A673 (cell line): ENCODE results near the gene MYO1E. TPM values are rescaled to one million over a fixed set of nuclear protein-coding genes. Genes with fewer than 3 reads are reported as not detected.

Experiments used
- BruUV-seq: library from RNA; stranded (reverse); fragments of 400-500 nt; replicated peaks from 2 replicates; lab custom pipeline; 2021; lab: Mats Ljungman, UMichigan
- CTCF ChIA-PET: fragments of 300-600 bp; sonication (Branson Sonifier 250); formaldehyde crosslinking; loops from one replicate; lab custom pipeline; 2022; ENCODE audit warnings: antibody characterized with exemption; lab: Charles Lee
- POLR2A ChIA-PET: fragments of 300-600 bp; sonication (Branson Sonifier 250); formaldehyde crosslinking; loops from one replicate; lab custom pipeline; 2022; ENCODE audit warnings: antibody characterized with exemption; ENCODE audit not compliant: low non-redundant PET; lab: Charles Lee
- DNase-seq: peaks from one replicate; pipeline ENCODE4 v3.0.0-alpha.2; 2015; ENCODE audit warnings: low spot score
- H3K27ac ChIP-seq: fragments of 200-600 bp; sonication (generic); 2 replicates; pipeline ENCODE4 v1.5.1; 2016; ENCODE audit warnings: mixed run types, low read depth, mild to moderate bottlenecking, mixed read lengths, antibody characterized with exemption, low read length; ENCODE audit not compliant: poor library complexity, severe bottlenecking
- H3K27me3 ChIP-seq: fragments of 200-600 bp; sonication (generic); replicated peaks from 2 replicates; pipeline ENCODE4 v1.6.1; 2017; ENCODE audit warnings: mixed run types, low read depth, mild to moderate bottlenecking, mixed read lengths, antibody characterized with exemption, low read length; ENCODE audit not compliant: insufficient read depth, poor library complexity
- H3K36me3 ChIP-seq: fragments of 200-600 bp; sonication (generic); 2 replicates; pipeline ENCODE4 v1.6.1; 2016; ENCODE audit warnings: mixed run types, mild to moderate bottlenecking, mixed read lengths, antibody characterized with exemption, low read length; ENCODE audit not compliant: insufficient read depth, poor library complexity, severe bottlenecking
- H3K4me1 ChIP-seq: fragments of 200-600 bp; sonication (generic); 2 replicates; pipeline ENCODE4 v1.6.1; 2017; ENCODE audit warnings: mixed run types, mild to moderate bottlenecking, mixed read lengths, antibody characterized with exemption, low read length; ENCODE audit not compliant: insufficient read depth, poor library complexity, severe bottlenecking
- H3K4me3 ChIP-seq: fragments of 200-600 bp; sonication (generic); 2 replicates; pipeline ENCODE4 v1.5.1; 2016; ENCODE audit warnings: low read depth, mixed run types, mild to moderate bottlenecking, mixed read lengths, low read length; ENCODE audit not compliant: poor library complexity, severe bottlenecking
- H3K9me3 ChIP-seq: fragments of 200-600 bp; sonication (generic); 2 replicates; pipeline ENCODE4 v1.6.1; 2016; ENCODE audit warnings: mixed run types, low read depth, mild to moderate bottlenecking, mixed read lengths, antibody characterized with exemption, low read length; ENCODE audit not compliant: poor library complexity, severe bottlenecking
- CTCF ChIP-seq: fragments of 300-800, 200-600 bp; sonication (generic); conservative IDR thresholded peaks from 2 replicates; pipeline ENCODE4 v1.5.1; 2017; ENCODE audit warnings: low read depth, mild to moderate bottlenecking, antibody characterized with exemption, low read length, moderate library complexity, mixed read lengths
- EZH2 ChIP-seq: fragments of 200-600 bp; sonication (generic); IDR thresholded peaks from 2 replicates; pipeline ENCODE4 v1.6.1; 2017; ENCODE audit warnings: borderline replicate concordance, low read depth, mild to moderate bottlenecking, mixed read lengths, antibody characterized with exemption, low read length; ENCODE audit not compliant: poor library complexity, severe bottlenecking
- intact Hi-C: fragments of 100-400 bp; cut with micrococcal nuclease; formaldehyde crosslinking; loops from one replicate; pipeline ENCODE4 v1.10.0; 2022; ENCODE audit not compliant: unreplicated experiment
- total RNA-seq: library from RNA; stranded (reverse); gene quantifications from 2 replicates; pipeline ENCODE4 v1.2.3, GENCODE V29; 2021

Gene MYO1E
- total RNA-seq, 1 experiment from 2014 or later, result 7.9 TPM

GRCh38 chr15:59249816-59250215, 122.9 kb downstream of the MYO1E start:
- H3K4me3 ChIP-seq, result no peak overlapping the region
- intact Hi-C loops, result no loop called here
- no peaks in the 10 kb centered on the region for H3K27me3 ChIP-seq
- H3K36me3 ChIP-seq, result no peaks in the 10 kb centered on the region
- TF ChIP-seq CTCF (no peak), EZH2 (no peak)
- no TSS peak for BruUV-seq
- ChIA-PET POLR2A (no interaction called here), CTCF (no interaction called here)
- DNase-seq, result no peak
- no peak overlapping the region for H3K27ac ChIP-seq
- H3K4me1 ChIP-seq, result no peaks in the 10 kb centered on the region
- H3K9me3 ChIP-seq, result no peaks in the 10 kb centered on the region

GRCh38 chr15:59247364-59247763, 125.3 kb downstream of the MYO1E start:
- TF ChIP-seq EZH2 (no peak), CTCF (peak; percentile 71)
- intact Hi-C loops, result loop anchor here (2.0 kb wide), 1 partner anchor 245 kb away; no protein-coding TSS in a partner anchor
- Histone ChIP-seq H3K36me3 (no peaks in the 10 kb centered on the region), H3K9me3 (no peaks in the 10 kb centered on the region), H3K27me3 (no peaks in the 10 kb centered on the region), H3K4me1 (no peaks in the 10 kb centered on the region), H3K27ac (no peak overlapping the region), H3K4me3 (no peak overlapping the region)
- ChIA-PET CTCF (interaction anchor here (1.2 to 1.4 kb wide), 2 partner anchors 246 to 282 kb away, joined by 5 to 6 read pairs; no protein-coding TSS in a partner anchor), POLR2A (interaction anchor here (0.6 kb wide), 1 partner anchor 277 kb away, joined by 4 read pairs; no protein-coding TSS in a partner anchor)
- peak; percentile 72 for DNase-seq
- no TSS peak for BruUV-seq

- H3K4me1 ChIP-seq, result no peaks in the 10 kb centered on the region
- BruUV-seq, result no TSS peak
- CTCF ChIA-PET, result interaction anchor here (1.0 kb wide), 1 partner anchor 248 kb away, joined by 3 read pairs; no protein-coding TSS in a partner anchor
- TF ChIP-seq EZH2, result no peak
- no peaks in the 10 kb centered on the region for H3K27me3 ChIP-seq
- H3K27ac ChIP-seq, result no peak overlapping the region
- H3K4me3 ChIP-seq, result no peak overlapping the region
- no peaks in the 10 kb centered on the region for H3K9me3 ChIP-seq
- intact Hi-C loops, result no loop called here
- DNase-seq, result no peak
- POLR2A ChIA-PET, result no interaction called here
- no peaks in the 10 kb centered on the region for H3K36me3 ChIP-seq
Measured at GRCh38 chr15:59245559-59245958, 127.1 kb downstream of the MYO1E start.

DNA sequence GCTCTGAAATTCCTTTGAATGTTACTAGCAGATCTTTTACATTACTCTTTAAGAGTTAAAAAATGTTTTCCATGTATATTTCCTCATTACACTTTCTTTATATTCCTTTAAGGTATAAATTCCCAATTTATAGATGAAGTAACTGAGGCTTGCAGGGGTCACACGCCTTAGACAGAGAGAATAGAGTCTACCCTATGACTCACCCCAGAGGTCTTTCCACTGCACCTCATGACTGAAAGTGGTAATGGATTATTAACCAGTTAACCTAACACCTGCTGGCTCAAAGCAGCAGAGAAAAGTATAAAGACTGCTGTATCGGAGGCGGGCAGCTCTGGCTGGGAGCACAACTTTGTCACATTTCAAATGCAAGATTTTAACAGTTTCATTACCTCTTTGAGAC, 128.3 kb downstream of the MYO1E start:
- BruUV-seq, result no TSS peak
- intact Hi-C loops, result no loop called here
- H3K27me3 ChIP-seq, result no peaks in the 10 kb centered on the region
- no peaks in the 10 kb centered on the region for H3K4me1 ChIP-seq
- CTCF ChIA-PET, result no interaction called here
- no peak for TF ChIP-seq CTCF
- no peak for DNase-seq
- no peaks in the 10 kb centered on the region for H3K9me3 ChIP-seq
- H3K4me3 ChIP-seq, result no peak overlapping the region
- POLR2A ChIA-PET, result no interaction called here
- H3K36me3 ChIP-seq, result no peaks in the 10 kb centered on the region
- no peak overlapping the region for H3K27ac ChIP-seq
